ENCODE measurements around the gene TFR2.

GRCh38 chr7:100572281-100572948 is 68.9 kb downstream of the TFR2 start:
- TF ChIP-seq RAD21 (IDR thresholded peaks at IDR 0.05; ENCODE audit: low read length): no peak
- no peak for TF ChIP-seq CTCF (conservative IDR thresholded peaks at IDR 0.05; ENCODE audit: low read depth, low read length)

Measured in IMR-90 (cell line).